ENCODE data around the gene BTG1.

The BTG1 gene, protein sequence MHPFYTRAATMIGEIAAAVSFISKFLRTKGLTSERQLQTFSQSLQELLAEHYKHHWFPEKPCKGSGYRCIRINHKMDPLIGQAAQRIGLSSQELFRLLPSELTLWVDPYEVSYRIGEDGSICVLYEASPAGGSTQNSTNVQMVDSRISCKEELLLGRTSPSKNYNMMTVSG

DNA sequence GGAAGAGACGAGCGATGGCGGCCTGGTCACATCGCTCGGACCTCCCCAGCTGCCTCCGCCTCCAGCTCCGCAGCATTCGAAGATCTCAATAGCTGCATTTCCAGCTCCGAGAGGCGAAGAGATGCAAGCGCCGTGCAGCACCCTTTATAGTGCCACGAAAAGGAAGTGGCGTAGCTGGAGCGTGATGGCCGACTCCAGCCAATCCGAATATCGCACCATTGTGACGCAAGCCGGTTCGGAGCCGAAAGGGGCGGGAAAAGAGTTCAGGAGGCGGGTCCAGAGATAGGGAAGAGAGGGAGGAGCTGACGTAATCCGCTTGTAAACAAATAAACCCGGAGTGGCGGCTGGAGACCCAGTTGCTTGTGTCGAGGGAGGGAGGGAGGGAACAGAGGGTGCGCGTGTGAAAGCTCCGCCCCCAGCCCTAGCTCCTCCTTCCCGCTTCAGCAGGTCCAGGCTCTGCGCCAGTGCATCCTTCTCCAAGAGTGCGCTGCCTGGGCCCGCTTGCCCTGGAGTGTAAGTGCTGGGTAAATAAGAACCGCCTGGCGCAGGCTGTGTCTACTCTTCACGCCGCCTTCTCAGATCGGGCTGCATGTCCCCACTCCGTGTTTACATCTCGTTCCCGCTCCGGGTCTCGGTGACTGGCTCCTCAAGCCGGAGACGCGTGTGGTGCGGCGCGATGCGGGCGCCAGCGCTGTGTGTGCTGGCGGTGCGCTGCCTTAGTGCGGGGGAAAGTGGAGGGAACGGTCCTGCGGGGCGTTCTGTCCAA, at the start of gene BTG1:
BTG1 (minus strand) TSS at position 116 of the 766 bp plus-strand sequence. CDS start 311 bp downstream, outside the sequence.
- H3K27me3 Mint-ChIP-seq (ENCODE audit: low read depth): no peaks in the 10 kb centered on the region
- no peak for TF ChIP-seq CTCF (IDR thresholded peaks at IDR 0.05; ENCODE audit: unreplicated experiment in 3 of 3)
- H3K9me3 Mint-ChIP-seq: no peaks in the 10 kb centered on the region
- H3K36me3 Mint-ChIP-seq (ENCODE audit: low read depth): peaks cover 37% of the 10 kb centered on the region
- peak within 1 kb of the TSS; percentile 99 to 100 (median 100) for H3K27ac Mint-ChIP-seq
- peak within 1 kb of the TSS; percentile 97 to 100 (median 100) for H3K4me3 Mint-ChIP-seq
- peaks cover 31% of the 10 kb centered on the region for H3K4me1 Mint-ChIP-seq

GRCh38 chr12:92194561-92194960, 48.9 kb upstream of the BTG1 start:
- no peak overlapping the region for H3K4me3 Mint-ChIP-seq
- no peak for TF ChIP-seq CTCF (IDR thresholded peaks at IDR 0.05; ENCODE audit: unreplicated experiment in 3 of 3)
- no peaks in the 10 kb centered on the region for H3K27me3 Mint-ChIP-seq (ENCODE audit: low read depth)
- H3K4me1 Mint-ChIP-seq: peaks cover 15% of the 10 kb centered on the region
- H3K27ac Mint-ChIP-seq: no peak overlapping the region
- peaks cover 12% of the 10 kb centered on the region for H3K9me3 Mint-ChIP-seq
- no peaks in the 10 kb centered on the region for H3K36me3 Mint-ChIP-seq (ENCODE audit: low read depth)

DNA sequence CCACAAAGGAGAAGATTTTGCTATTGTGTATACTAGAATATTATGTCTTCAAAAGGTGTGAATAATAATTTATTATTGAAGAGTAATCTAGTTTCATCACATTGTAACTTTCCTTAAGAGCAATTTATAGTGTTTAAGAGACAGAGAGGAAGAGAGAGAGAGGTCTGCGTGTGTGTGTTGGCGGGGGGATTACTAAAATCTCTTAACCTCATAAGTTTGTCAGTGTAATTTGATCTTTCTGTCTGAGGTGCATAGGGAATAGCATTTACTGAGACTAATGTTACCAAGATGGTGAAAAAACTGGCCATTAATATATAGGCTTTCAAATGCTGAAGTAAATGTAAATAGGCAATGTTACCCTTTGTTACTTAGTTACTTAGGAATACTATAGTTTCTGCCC, 48.2 kb upstream of the BTG1 start:
- Mint-ChIP-seq H3K27me3 (ENCODE audit: low read depth) (no peaks in the 10 kb centered on the region), H3K9me3 (peaks cover 9% of the 10 kb centered on the region), H3K36me3 (ENCODE audit: low read depth) (no peaks in the 10 kb centered on the region), H3K27ac (peak overlapping the region in 2 of 3 experiments; percentile 36 to 74), H3K4me1 (peaks cover 15% of the 10 kb centered on the region), H3K4me3 (no peak overlapping the region)
- TF ChIP-seq CTCF (IDR thresholded peaks at IDR 0.05; ENCODE audit: unreplicated experiment in 3 of 3): no peak

- H3K36me3 Mint-ChIP-seq (ENCODE audit: low read depth): no peaks in the 10 kb centered on the region
- H3K27ac Mint-ChIP-seq: peak overlapping the region in 1 of 3 experiments; percentile 71
- no peak overlapping the region for H3K4me3 Mint-ChIP-seq
- no peaks in the 10 kb centered on the region for H3K27me3 Mint-ChIP-seq (ENCODE audit: low read depth)
- H3K4me1 Mint-ChIP-seq: peaks cover 15% of the 10 kb centered on the region
- no peak for TF ChIP-seq CTCF (IDR thresholded peaks at IDR 0.05; ENCODE audit: unreplicated experiment in 3 of 3)
- H3K9me3 Mint-ChIP-seq: peaks cover 9% of the 10 kb centered on the region
Observed at GRCh38 chr12:92193063-92193462, 47.4 kb upstream of the BTG1 start.

- Mint-ChIP-seq H3K4me3 (no peak overlapping the region), H3K27ac (no peak overlapping the region), H3K4me1 (peaks cover 15% of the 10 kb centered on the region), H3K9me3 (peaks cover 9% of the 10 kb centered on the region), H3K27me3 (ENCODE audit: low read depth) (no peaks in the 10 kb centered on the region), H3K36me3 (ENCODE audit: low read depth) (no peaks in the 10 kb centered on the region)
- TF ChIP-seq CTCF (IDR thresholded peaks at IDR 0.05; ENCODE audit: unreplicated experiment in 3 of 3): no peak
Observed at GRCh38 chr12:92192360-92192759, 46.7 kb upstream of the BTG1 start.
